Posterior cingulate gyrus (tissue), 11 donors: ENCODE measurements around the gene THPO.
A peak's percentile ranks its signal among the peaks of the same experiment; 100 is the strongest.

ENCODE experiments used
- DNase-seq, 10 donors: peaks; one replicate each; pipeline versions ENCODE4 v3.0.0 to v3.0.0-alpha.2; 2020 to 2021; ENCODE audit warnings: mixed read lengths in 3 of 10
- intact Hi-C: fragments of 100-400 bp; cut with DNase I; formaldehyde crosslinking; loops from one replicate; pipeline ENCODE4 v1.15.1; 2023

Gene THPO

GRCh38 chr3:184337399-184337714, 40.6 kb downstream of the THPO start, which contains the start of gene FAM131A:
FAM131A (plus strand) TSS chr3:184337600; CDS start chr3:184337631, 31 bp downstream.
- intact Hi-C loops = loop anchor here (2.0 kb wide), 1 partner anchor 17 kb away; no protein-coding TSS in a partner anchor
- peak in 9 of 10 donors; percentile 34 to 95 (median 74) for DNase-seq

- peak in 1 of 10 donors; percentile 43 for DNase-seq
- intact Hi-C loops = loop anchor here (2.0 kb wide), 1 partner anchor 16 kb away; no protein-coding TSS in a partner anchor
Measured at GRCh38 chr3:184336547-184337398, 41.2 kb downstream of the THPO start.

GRCh38 chr3:184335661-184336546, 42.1 kb downstream of the THPO start:
- intact Hi-C loops = loop anchor here (2.0 kb wide), 1 partner anchor 15 kb away; no protein-coding TSS in a partner anchor

GRCh38 chr3:184335291-184335660, 42.7 kb downstream of the THPO start:
- intact Hi-C loops = no loop called here
- DNase-seq = peak in 1 of 10 donors; percentile 53

More at GRCh38 chr3:184335661-184336546, 42.1 kb downstream of the THPO start:
- peak; percentile 87 to 99 (median 92) for DNase-seq

- intact Hi-C loops = no loop called here
- DNase-seq = peak in 3 of 10 donors; percentile 69 to 77 (median 70)
Measured at GRCh38 chr3:184334470-184335158, 43.4 kb downstream of the THPO start.

- intact Hi-C loops = no loop called here
- DNase-seq = peak in 2 of 10 donors; percentile 33 to 45
Measured at GRCh38 chr3:184333700-184334099, 44.3 kb downstream of the THPO start.

- intact Hi-C loops = no loop called here
- DNase-seq = peak in 1 of 10 donors; percentile 2
Measured at GRCh38 chr3:184333190-184333589, 44.8 kb downstream of the THPO start.

- peak in 2 of 10 donors; percentile 16 to 35 for DNase-seq
- intact Hi-C loops = no loop called here
Measured at GRCh38 chr3:184332370-184333090, 45.5 kb downstream of the THPO start.

- DNase-seq = peak in 2 of 10 donors; percentile 25 to 53
Measured at GRCh38 chr3:184328516-184328915, 49.5 kb downstream of the THPO start.

GRCh38 chr3:184327171-184327570, 50.8 kb downstream of the THPO start:
- peak in 2 of 10 donors; percentile 75 to 79 for DNase-seq
- intact Hi-C loops = no loop called here

More at GRCh38 chr3:184328516-184328915, 49.5 kb downstream of the THPO start:
- intact Hi-C loops = no loop called here

GRCh38 chr3:184325715-184326369, 52.2 kb downstream of the THPO start:
- intact Hi-C loops = no loop called here
- DNase-seq = peak in 1 of 10 donors; percentile 33

GRCh38 chr3:184325269-184325668, 52.7 kb downstream of the THPO start:
- intact Hi-C loops = no loop called here
- DNase-seq = peak in 2 of 10 donors; percentile 52 to 55

- DNase-seq = peak in 2 of 10 donors; percentile 33 to 44
- intact Hi-C loops = no loop called here
Measured at GRCh38 chr3:184323696-184324095, 54.3 kb downstream of the THPO start.

GRCh38 chr3:184322731-184323487, 55.1 kb downstream of the THPO start:
- peak in 2 of 10 donors; percentile 29 to 50 for DNase-seq
- intact Hi-C loops = no loop called here
